GM12864 (cell line): Measurements from ENCODE around the gene CPSF2.

Experiments
- DNase-seq: peaks from one replicate; pipeline ENCODE4 v3.0.0-alpha.2; 2011; ENCODE audit warnings: low read depth
- H3K4me3 ChIP-seq: 2 replicates; pipeline ENCODE4 v1.5.1; 2011; ENCODE audit warnings: mild to moderate bottlenecking, low read depth, low read length, control low read depth
- TF ChIP-seq, protein P1 (sequence below): IDR thresholded peaks from 2 replicates; pipeline ENCODE4 v1.5.1; 2011; ENCODE audit warnings: low read depth, mild to moderate bottlenecking, moderate library complexity, low read length, control low read depth, inconsistent platforms; ENCODE audit errors: missing control alignments

CPSF2 gene

GRCh38 chr14:92153581-92153980, 31.8 kb downstream of the CPSF2 start:
- H3K4me3 ChIP-seq = no peak overlapping the region
- TF ChIP-seq, protein P1, sequence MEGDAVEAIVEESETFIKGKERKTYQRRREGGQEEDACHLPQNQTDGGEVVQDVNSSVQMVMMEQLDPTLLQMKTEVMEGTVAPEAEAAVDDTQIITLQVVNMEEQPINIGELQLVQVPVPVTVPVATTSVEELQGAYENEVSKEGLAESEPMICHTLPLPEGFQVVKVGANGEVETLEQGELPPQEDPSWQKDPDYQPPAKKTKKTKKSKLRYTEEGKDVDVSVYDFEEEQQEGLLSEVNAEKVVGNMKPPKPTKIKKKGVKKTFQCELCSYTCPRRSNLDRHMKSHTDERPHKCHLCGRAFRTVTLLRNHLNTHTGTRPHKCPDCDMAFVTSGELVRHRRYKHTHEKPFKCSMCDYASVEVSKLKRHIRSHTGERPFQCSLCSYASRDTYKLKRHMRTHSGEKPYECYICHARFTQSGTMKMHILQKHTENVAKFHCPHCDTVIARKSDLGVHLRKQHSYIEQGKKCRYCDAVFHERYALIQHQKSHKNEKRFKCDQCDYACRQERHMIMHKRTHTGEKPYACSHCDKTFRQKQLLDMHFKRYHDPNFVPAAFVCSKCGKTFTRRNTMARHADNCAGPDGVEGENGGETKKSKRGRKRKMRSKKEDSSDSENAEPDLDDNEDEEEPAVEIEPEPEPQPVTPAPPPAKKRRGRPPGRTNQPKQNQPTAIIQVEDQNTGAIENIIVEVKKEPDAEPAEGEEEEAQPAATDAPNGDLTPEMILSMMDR = no peak
- DNase-seq = no peak

DNA sequence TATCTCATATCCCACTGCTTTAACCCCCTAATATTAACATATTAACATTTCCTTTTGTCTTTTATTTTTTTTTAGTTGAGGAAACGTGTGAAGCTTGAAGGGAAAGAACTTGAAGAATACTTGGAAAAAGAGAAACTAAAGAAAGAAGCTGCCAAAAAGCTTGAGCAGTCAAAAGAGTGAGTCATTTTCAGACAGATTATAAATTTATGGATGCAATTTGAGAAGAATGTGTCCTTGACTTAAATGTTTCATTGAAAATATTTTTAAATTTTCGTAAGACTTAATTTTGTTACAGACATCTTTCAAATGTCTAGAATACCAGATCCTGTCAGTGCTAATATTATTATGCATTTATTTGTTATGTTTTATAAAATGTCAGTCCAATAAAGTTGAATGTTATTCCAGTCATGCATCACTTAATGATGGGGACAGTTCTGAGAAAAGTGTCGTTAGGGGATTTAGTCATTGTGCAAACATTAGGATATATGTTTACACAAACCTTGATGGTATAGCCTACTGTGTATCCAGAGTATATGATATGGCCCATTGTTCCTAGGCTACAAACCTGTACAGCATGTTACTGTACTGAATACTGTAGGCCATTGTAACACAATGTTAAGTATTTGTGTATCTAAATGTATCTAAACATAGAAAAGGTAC, 32.6 kb downstream of the CPSF2 start:
- no peak for DNase-seq
- H3K4me3 ChIP-seq = no peak overlapping the region
- TF ChIP-seq, protein P1 = no peak

- DNase-seq = no peak
- H3K4me3 ChIP-seq = no peak overlapping the region
- TF ChIP-seq, protein P1 = no peak
These were observed 38.9 kb downstream of the CPSF2 start for GRCh38 chr14:92160619-92161018.

DNA sequence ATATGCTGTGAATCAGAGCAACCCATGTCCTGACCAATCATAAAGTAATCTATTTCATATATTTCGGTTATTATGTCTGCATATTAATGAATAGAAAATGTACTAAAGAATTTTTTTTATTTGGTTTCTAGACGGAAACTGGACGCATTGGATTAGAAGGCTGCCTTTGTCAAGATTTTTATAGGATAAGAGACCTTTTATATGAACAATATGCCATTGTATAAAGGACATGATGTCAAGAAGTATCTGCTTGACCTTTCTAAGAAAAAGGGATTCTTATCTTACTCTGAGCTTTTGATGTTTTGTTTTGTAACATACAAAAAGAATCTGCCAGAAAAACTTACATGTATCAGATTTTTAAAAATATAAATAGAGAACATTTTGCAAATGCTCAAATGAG, 39.8 kb downstream of the CPSF2 start:
- H3K4me3 ChIP-seq = no peak overlapping the region
- TF ChIP-seq, protein P1 = no peak
- DNase-seq = no peak

- TF ChIP-seq, protein P1 = no peak
- no peak overlapping the region for H3K4me3 ChIP-seq
- DNase-seq = no peak
These were observed 43.2 kb downstream of the CPSF2 start for GRCh38 chr14:92164958-92165357.

DNA sequence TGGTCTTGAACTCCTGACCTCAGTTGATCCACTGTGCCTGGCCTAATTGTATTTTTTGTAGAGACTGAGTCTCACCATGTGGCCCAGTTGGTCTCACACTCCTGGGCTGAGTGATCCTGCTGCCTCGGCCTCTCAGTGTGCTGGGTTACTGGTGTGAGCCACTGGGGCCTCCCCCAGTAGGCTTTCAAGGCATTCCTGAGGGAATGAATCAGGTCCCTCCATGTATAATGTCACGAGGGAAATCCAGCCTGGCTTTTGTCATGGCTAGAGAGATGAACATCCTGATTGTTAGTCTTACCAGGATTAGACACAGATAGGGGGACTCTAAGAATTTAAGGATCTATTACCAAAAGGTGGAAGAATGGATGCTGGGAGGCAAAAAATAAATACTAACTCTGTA, 51.9 kb downstream of the CPSF2 start:
- H3K4me3 ChIP-seq = no peak overlapping the region
- TF ChIP-seq, protein P1 = no peak
- DNase-seq = no peak

- DNase-seq = no peak
- no peak overlapping the region for H3K4me3 ChIP-seq
These were observed 54.0 kb downstream of the CPSF2 start for GRCh38 chr14:92175811-92176210.

More at GRCh38 chr14:92175811-92176210, 54.0 kb downstream of the CPSF2 start:
- TF ChIP-seq, protein P1 = no peak
